HUES6 (cell line): ENCODE measurements around the gene CDK19.
"Not testable (repeated sequence)": the region's sequence is repeated elsewhere in the genome, so short reads cannot be mapped to it uniquely, and the experiment has no call there.

ENCODE experiments used
- H3K27ac ChIP-seq: 2 replicates; pipeline ENCODE4 v1.7.0; 2013; ENCODE audit warnings: low read depth, mild to moderate bottlenecking, low read length, inconsistent platforms
- H3K27me3 ChIP-seq: 2 replicates; pipeline ENCODE4 v1.6.1; 2013; ENCODE audit warnings: low read length; ENCODE audit not compliant: control insufficient read depth, insufficient read depth
- H3K36me3 ChIP-seq: 2 replicates; pipeline ENCODE4 v1.6.1; 2013; ENCODE audit warnings: low read length; ENCODE audit not compliant: control insufficient read depth, insufficient read depth
- H3K4me1 ChIP-seq: 2 replicates; pipeline ENCODE4 v1.6.1; 2013; ENCODE audit warnings: low read length; ENCODE audit not compliant: control insufficient read depth, insufficient read depth
- H3K4me3 ChIP-seq: 2 replicates; pipeline ENCODE4 v1.5.1; 2013; ENCODE audit warnings: low read depth, low read length
- H3K9ac ChIP-seq: one replicate; pipeline ENCODE4 v1.6.1; 2013; ENCODE audit warnings: mild to moderate bottlenecking, low read length
- H3K9me3 ChIP-seq: 2 replicates; pipeline ENCODE4 v1.6.1; 2013; ENCODE audit warnings: low read depth, low read length; ENCODE audit not compliant: control insufficient read depth, insufficient read depth

The CDK19 gene

DNA sequence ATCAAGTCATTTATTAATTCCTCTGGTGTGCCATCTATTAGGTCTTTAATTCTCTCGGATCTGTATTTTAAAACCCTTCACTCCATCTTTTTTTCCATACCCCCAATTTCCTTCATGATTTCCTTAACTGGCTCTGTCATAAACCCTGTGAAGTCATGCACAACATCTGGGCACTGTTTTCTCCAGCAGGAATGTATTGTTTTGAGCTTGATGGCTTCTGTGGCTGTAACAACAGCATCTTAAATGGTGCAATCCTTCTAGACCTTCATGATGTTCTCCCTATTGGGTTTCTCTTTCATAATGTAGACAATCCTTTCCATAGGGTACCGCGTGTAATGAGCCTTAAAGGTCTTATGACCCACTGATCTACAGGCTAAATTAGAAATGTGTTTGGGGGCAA, 29.0 kb downstream of the CDK19 start:
- Histone ChIP-seq H3K4me3 (no peak overlapping the region), H3K27ac (no peak overlapping the region), H3K9ac (no peak overlapping the region), H3K4me1 (no peaks in the 10 kb centered on the region), H3K9me3 (peaks cover 9% of the 10 kb centered on the region; the same call in 1 of the 2 replicates), H3K36me3 (peaks cover 2% of the 10 kb centered on the region; the same call in 1 of the 2 replicates), H3K27me3 (no peaks in the 10 kb centered on the region)

DNA sequence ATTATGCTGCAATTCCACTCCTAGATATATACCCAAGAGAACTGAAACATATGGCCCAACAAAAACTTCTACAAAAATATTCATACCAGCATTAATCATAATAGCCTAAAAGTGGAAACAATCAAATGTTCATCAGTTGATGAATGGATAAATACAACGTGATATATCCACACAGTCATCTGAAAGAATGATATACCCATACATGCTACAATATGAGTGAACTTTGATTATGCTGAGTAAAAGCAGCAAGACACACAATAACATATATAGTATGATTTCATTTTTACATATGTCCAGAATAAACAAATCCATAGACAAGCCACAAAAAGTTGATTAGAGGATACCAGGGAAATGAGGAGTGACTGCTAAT, 30.7 kb downstream of the CDK19 start:
- H3K4me3 ChIP-seq: no peak overlapping the region
- no peaks in the 10 kb centered on the region for H3K27me3 ChIP-seq
- H3K4me1 ChIP-seq: no peaks in the 10 kb centered on the region
- peaks cover 9% of the 10 kb centered on the region; the same call in 1 of the 2 replicates for H3K9me3 ChIP-seq
- H3K27ac ChIP-seq: no peak overlapping the region
- no peak overlapping the region for H3K9ac ChIP-seq
- H3K36me3 ChIP-seq: peaks cover 2% of the 10 kb centered on the region; the same call in 1 of the 2 replicates

DNA sequence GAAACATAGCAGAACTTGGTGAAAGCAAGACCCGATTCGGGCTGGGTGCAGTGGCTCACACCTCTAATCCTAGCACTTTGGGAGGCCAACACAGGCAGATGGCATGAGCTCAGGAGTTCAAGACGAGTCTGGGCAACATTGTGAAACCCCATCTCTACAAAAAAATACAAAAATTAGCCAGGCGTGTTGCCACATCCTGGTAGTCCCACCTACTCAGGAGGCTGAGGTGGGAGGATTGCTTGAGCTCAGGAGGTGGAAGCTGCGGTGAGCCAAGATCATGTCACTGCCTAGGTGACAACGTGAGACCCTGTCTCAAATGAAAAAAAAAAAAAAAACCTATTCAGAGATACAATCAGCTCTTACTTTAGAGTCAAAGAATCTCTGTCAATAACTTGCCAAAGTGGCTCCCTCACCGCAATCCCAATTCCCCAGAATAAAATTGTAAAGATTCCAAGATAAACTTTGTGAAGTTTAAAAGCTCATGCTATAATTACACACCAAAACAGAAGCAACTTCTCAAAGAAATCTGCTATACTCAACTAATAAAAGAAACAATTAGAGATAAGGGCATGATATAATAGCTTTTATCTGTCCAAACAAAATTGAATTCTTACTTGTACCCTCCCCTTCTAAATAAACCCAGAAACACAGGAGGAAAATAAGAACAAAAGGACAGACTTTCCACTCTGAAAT, 33.6 kb downstream of the CDK19 start:
- no peaks in the 10 kb centered on the region for H3K4me1 ChIP-seq
- H3K36me3 ChIP-seq: no peaks in the 10 kb centered on the region
- H3K27ac ChIP-seq: no peak overlapping the region

DNA sequence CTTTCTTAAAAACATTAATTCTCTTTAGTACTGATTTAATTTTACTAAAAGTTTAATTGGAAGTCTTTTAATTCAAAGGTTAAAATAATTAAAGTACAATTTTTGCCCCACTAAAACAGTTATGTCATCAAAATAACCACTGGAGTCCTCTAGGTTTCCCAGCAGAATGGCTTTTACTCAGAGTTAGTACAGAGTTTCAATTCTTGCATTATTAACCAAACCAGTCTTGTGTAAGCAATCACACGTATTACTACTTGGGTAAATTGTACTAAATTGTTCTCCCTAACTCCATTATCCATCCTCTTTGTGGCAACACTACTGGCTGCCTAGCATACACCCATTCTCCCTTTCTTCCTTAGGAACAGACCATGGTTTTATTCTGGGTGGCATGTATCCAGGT, 36.9 kb downstream of the CDK19 start:
- H3K27me3 ChIP-seq: no peaks in the 10 kb centered on the region
- H3K9me3 ChIP-seq: no peaks in the 10 kb centered on the region
- H3K27ac ChIP-seq: no peak overlapping the region
- no peaks in the 10 kb centered on the region for H3K4me1 ChIP-seq
- H3K4me3 ChIP-seq: no peak overlapping the region
- H3K9ac ChIP-seq: no peak overlapping the region
- H3K36me3 ChIP-seq: no peaks in the 10 kb centered on the region

More for the DNA sequence above, 33.6 kb downstream of the CDK19 start:
- Histone ChIP-seq H3K9ac (no peak overlapping the region), H3K27me3 (no peaks in the 10 kb centered on the region), H3K4me3 (no peak overlapping the region), H3K9me3 (no peaks in the 10 kb centered on the region)

DNA sequence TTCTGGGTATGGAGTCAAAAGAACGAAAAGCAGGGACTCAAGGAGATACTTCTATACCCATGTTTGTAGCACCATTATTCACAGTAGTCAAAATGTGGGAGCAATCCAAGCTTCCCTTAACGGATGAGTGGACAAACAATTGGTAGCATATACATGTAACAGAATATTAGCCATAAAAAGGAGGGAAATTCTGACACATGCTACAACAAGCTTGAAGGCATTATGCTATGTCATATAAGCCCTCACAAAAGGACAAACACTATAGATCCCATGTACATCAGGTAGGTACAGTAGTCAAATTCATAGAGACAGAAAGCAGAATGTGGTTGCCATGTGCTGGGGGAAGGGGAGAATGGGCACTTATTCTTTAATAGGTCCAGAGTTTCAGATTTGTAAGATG, 37.6 kb downstream of the CDK19 start:
- Histone ChIP-seq H3K9me3 (no peaks in the 10 kb centered on the region), H3K4me3 (no peak overlapping the region), H3K27ac (no peak overlapping the region), H3K9ac (no peak overlapping the region), H3K27me3 (no peaks in the 10 kb centered on the region), H3K36me3 (no peaks in the 10 kb centered on the region), H3K4me1 (no peaks in the 10 kb centered on the region)

DNA sequence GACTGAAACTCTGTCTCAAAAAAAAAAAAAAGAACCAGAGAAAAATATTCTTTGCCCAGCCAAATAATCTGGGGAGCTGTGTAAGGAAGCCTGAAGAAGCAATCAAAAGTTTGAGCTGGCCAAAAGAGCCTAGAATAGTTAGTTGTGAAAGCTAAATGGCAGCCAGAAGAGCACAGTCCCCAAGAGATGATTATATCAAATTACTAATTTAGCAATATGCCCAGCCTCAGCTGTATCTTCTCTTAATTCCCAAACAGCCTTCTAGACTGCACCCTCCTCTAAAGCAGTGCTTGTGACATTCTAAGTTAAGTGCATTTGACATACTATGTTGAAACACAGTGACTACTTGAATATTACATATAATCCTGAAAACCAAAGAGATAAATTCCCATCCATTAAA, 38.9 kb downstream of the CDK19 start:
- no peak overlapping the region for H3K4me3 ChIP-seq
- H3K4me1 ChIP-seq: no peaks in the 10 kb centered on the region
- no peak overlapping the region for H3K9ac ChIP-seq
- H3K27ac ChIP-seq: no peak overlapping the region
- no peaks in the 10 kb centered on the region for H3K27me3 ChIP-seq
- H3K9me3 ChIP-seq: no peaks in the 10 kb centered on the region
- H3K36me3 ChIP-seq: no peaks in the 10 kb centered on the region

DNA sequence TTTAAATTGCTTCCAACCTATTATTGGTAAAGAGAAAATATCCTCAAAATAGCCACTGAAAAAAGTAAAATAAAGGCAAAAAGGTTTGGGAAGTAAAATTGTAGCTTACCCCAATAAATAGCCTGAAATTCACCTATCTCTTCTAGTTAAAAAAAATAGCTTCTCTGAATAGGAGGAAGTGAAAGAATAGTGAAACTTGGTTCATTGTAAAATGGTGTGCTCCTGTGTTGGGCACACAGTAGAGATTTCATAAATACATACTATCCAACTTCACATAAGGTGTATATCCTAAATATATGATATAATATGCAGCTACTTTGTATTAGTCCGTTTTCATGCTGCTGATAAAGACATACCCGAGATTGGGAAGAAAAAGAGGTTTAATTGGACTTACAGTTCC, 45.3 kb downstream of the CDK19 start:
- H3K4me3 ChIP-seq: no peak overlapping the region
- H3K9me3 ChIP-seq: peaks cover 8% of the 10 kb centered on the region; the same call in 1 of the 2 replicates
- no peak overlapping the region for H3K27ac ChIP-seq
- no peak overlapping the region for H3K9ac ChIP-seq
- H3K4me1 ChIP-seq: no peaks in the 10 kb centered on the region
- H3K36me3 ChIP-seq: no peaks in the 10 kb centered on the region; the same call in 1 of the 2 replicates
- no peaks in the 10 kb centered on the region for H3K27me3 ChIP-seq

DNA sequence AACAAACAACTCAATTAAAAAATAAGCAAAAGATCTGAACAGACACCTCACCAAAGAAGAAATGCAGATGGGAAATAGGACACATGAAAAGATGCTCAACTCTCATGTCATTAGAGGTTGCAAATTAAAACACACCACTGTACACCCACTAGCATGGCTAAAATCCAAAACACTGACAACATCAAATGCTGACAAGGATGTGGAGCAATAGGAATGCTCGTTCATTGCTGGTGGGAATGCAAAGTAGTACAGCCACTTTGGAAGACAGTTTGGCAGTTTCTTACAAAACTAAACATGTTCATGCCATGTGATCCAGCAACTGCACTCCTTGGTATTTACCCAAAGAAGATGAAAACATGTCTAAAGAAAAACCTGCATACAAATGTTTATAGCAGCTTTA, 47.2 kb downstream of the CDK19 start:
- Histone ChIP-seq H3K9me3 (peaks cover 8% of the 10 kb centered on the region; the same call in 1 of the 2 replicates), H3K4me3 (no peak overlapping the region), H3K27ac (no peak overlapping the region), H3K27me3 (no peaks in the 10 kb centered on the region), H3K4me1 (no peaks in the 10 kb centered on the region), H3K9ac (no peak overlapping the region), H3K36me3 (no peaks in the 10 kb centered on the region; the same call in 1 of the 2 replicates)

DNA sequence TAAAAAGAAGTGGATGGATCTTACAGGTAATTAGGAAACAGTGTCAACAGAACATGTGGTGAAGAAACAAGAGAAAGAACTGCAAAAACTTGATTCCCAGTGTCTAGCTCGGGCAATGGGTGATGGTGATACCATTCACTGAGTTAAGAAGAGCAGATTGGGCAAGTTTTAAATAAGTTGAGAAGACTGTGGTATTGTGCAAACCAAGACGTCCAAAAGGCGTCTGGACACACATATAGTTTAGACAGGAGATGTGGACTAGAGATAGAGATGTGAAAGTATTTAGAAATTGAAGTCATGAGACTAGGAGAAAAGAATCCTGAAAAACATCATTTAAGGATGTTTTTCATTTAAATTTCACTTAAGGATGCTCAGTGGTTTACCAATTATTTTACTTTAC, 53.9 kb downstream of the CDK19 start:
- Histone ChIP-seq H3K4me3 (no peak overlapping the region), H3K27me3 (no peaks in the 10 kb centered on the region), H3K9me3 (no peaks in the 10 kb centered on the region), H3K4me1 (no peaks in the 10 kb centered on the region), H3K27ac (no peak overlapping the region), H3K9ac (no peak overlapping the region), H3K36me3 (no peaks in the 10 kb centered on the region)

DNA sequence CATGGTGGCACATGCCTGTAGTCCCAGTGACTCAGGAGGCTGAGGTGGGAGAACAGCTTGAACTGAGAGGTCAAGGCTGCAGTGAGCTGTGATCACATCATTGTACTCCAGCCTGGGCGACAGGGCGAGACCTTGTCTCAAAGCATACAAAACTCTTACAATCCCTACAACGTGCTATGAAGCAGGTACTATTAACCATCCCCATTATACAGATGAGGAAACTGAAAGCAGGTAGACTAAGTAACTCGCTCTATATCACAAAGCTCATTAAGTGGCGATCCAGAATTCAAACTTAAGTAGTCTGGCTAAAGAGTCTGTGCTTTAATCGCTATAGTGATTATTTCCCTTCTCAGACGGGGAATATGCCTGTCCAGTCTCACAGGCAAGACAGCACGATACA, 54.7 kb downstream of the CDK19 start:
- Histone ChIP-seq H3K4me3 (no peak overlapping the region), H3K27ac (no peak overlapping the region), H3K36me3 (no peaks in the 10 kb centered on the region), H3K27me3 (no peaks in the 10 kb centered on the region), H3K4me1 (no peaks in the 10 kb centered on the region), H3K9ac (no peak overlapping the region), H3K9me3 (no peaks in the 10 kb centered on the region)

DNA sequence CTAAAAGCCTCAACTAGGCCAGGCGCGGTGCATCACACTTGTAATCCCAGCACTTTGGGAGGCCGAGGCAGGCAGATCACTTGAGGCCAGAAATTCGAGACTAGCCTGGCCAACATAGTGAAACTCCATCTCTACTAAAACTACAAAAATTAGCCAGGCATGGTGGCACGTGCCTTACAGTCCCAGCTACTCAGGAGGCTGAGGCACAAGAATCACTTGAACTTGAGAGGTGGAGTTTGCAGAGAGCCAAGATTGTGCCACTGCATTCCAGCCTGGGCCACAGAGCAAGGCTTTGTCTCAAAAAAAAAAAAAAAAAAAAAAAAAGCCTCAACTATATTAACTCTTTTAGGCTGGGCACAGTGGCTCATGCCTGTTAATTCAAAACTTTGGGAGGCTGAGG, 55.2 kb downstream of the CDK19 start:
- H3K9me3 ChIP-seq: not testable (repeated sequence)

More for the DNA sequence above, 55.2 kb downstream of the CDK19 start:
- not testable (repeated sequence) for H3K27me3 ChIP-seq, H3K9ac ChIP-seq, H3K4me1 ChIP-seq, H3K36me3 ChIP-seq, H3K27ac ChIP-seq, H3K4me3 ChIP-seq
